NCI-H748 treated with DMSO at 0.1 percent for 48 hours (cell line): ENCODE data around the gene GPER1.
"Not testable (repeated sequence)": the region's sequence is repeated elsewhere in the genome, so short reads cannot be mapped to it uniquely, and the experiment has no call there.

ENCODE experiments used
- DNase-seq: peaks from one replicate; lab custom pipeline; 2025; lab: John Stamatoyannopoulos, UW

The GPER1 gene

GRCh38 chr7:1121476-1121875 is 33.6 kb downstream of the GPER1 start:
- DNase-seq, result no peak

- no peak for DNase-seq
These were observed 34.2 kb downstream of the GPER1 start for GRCh38 chr7:1121886-1122831.

- no peak for DNase-seq
These were observed 35.1 kb downstream of the GPER1 start for GRCh38 chr7:1122832-1123501.

GRCh38 chr7:1123715-1124114 is 35.8 kb downstream of the GPER1 start:
- DNase-seq, result no peak

- DNase-seq, result no peak
These were observed 36.3 kb downstream of the GPER1 start for GRCh38 chr7:1124164-1124563.

- DNase-seq, result no peak
These were observed 37.1 kb downstream of the GPER1 start for GRCh38 chr7:1124816-1125602.

- DNase-seq, result no peak
These were observed 37.7 kb downstream of the GPER1 start for GRCh38 chr7:1125603-1125969.

GRCh38 chr7:1127001-1127400 is 39.1 kb downstream of the GPER1 start:
- DNase-seq, result no peak

GRCh38 chr7:1129431-1129830 is 41.5 kb downstream of the GPER1 start:
- no peak for DNase-seq

GRCh38 chr7:1130021-1130990 is 42.4 kb downstream of the GPER1 start:
- DNase-seq, result no peak

GRCh38 chr7:1131471-1132265 is 43.8 kb downstream of the GPER1 start:
- no peak for DNase-seq

- DNase-seq, result no peak
These were observed 47.0 kb downstream of the GPER1 start for GRCh38 chr7:1134951-1135350.

- DNase-seq, result no peak
These were observed 49.1 kb downstream of the GPER1 start for GRCh38 chr7:1136841-1137516.

- DNase-seq, result no peak
These were observed 49.7 kb downstream of the GPER1 start for GRCh38 chr7:1137517-1138167.

- DNase-seq, result no peak
These were observed 52.7 kb downstream of the GPER1 start for GRCh38 chr7:1140476-1141104.

GRCh38 chr7:1141651-1142050 is 53.7 kb downstream of the GPER1 start:
- DNase-seq, result no peak

GRCh38 chr7:1142051-1142635 is 54.2 kb downstream of the GPER1 start:
- no peak for DNase-seq

GRCh38 chr7:1143031-1143430 is 55.1 kb downstream of the GPER1 start:
- not testable (repeated sequence) for DNase-seq
